Tibial artery (tissue), 4 donors: ENCODE measurements around the gene MYBL2.
"Not testable (repeated sequence)": the region's sequence is repeated elsewhere in the genome, so short reads cannot be mapped to it uniquely, and the experiment has no call there.

Experiments
- DNase-seq, 2 donors: peaks; one replicate each; pipeline ENCODE4 v3.0.0-alpha.2; 2019
- H3K27ac ChIP-seq, 2 donors: fragments of 200-600 bp; sonication (generic) in 1 of 2; 1 replicate in 1 of 2; 2 replicates in 1 of 2; pipeline ENCODE4 v1.5.1; 2018 to 2019; ENCODE audit warnings: mild to moderate bottlenecking in 1 of 2
- H3K27me3 ChIP-seq, 2 donors: fragments of 200-600 bp; sonication (generic) in 1 of 2; one replicate each; pipeline versions ENCODE4 v1.5.1 to v1.6.0; 2016 to 2019
- H3K36me3 ChIP-seq, 3 donors: fragments of 200-600 bp; sonication (generic) in 2 of 3; one replicate each; pipeline ENCODE4 v1.5.1; 2016 to 2019; ENCODE audit warnings: mild to moderate bottlenecking in 2 of 3
- H3K4me1 ChIP-seq, 4 donors: fragments of 200-600 bp; sonication (generic) in 2 of 4; 1 replicate in 3 of 4; 2 replicates in 1 of 4; pipeline ENCODE4 v1.5.1; 2016 to 2019
- H3K4me3 ChIP-seq, 2 donors: fragments of 200-600 bp; sonication (generic) in 1 of 2; 1 replicate in 1 of 2; 2 replicates in 1 of 2; pipeline ENCODE4 v1.5.1; 2018 to 2019; ENCODE audit warnings: mild to moderate bottlenecking in 2 of 2
- H3K9me3 ChIP-seq, 3 donors: fragments of 200-600 bp; sonication (generic) in 1 of 3; one replicate each; pipeline ENCODE4 v1.5.1; 2016 to 2019
- CTCF ChIP-seq, 2 experiments: fragments of 200-600 bp in 1 of 2; fragments of 450-650 bp in 1 of 2; IDR thresholded peaks; one replicate each; pipeline ENCODE4 v1.5.1; 2017 to 2019; ENCODE audit warnings: antibody characterized with exemption in 2 of 2, mild to moderate bottlenecking in 1 of 2, moderate library complexity in 1 of 2
- intact Hi-C: fragments of 100-400 bp; cut with DNase I; formaldehyde crosslinking; loops from one replicate; pipeline ENCODE4 v1.15.0; 2023; ENCODE audit warnings: low total_unique reads

Gene MYBL2

DNA sequence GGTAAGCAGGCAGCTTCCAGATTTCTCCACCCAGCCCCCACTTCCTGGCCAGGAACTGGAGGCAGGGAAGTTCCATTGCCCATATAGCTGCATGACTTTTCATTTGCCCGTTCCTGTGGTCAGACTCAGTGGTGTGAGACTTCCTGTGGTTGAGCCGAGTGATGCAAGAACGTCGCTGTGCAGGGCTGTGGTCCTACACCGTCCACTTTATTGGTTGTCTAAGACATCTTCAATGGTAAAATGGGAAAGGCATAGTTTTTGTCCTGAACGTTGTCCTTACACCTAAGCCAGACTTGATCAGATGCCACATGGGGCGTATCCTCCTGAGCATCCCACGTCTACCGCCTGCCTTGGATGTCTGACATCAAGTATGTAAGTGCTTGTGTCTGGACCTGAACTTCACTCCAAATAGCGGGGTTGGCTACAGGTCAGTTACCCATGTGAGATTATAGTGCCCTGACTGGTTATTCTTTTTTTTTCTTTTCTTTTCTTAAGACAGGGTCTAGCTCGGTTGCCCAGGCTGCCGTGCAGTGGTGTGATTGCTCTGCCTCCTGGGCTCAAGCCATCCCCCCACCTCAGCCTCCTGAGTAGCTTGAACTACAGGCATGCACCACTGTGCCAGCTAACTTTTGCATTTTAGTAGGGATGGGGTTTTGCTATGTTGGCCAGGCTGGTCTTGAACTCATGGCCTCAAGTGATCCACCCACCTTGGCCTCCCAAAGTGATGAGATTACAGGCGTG is 85.8 kb downstream of the MYBL2 start:
- H3K27me3 ChIP-seq = peaks cover 0 to 27% of the 10 kb centered on the region in 2 donors
- intact Hi-C loops = no loop called here
- peaks cover 0 to 5% (median 0%) of the 10 kb centered on the region in 4 donors for H3K4me1 ChIP-seq
- H3K36me3 ChIP-seq = no peaks in the 10 kb centered on the region
- DNase-seq = no peak
- no peak for TF ChIP-seq CTCF (IDR thresholded peaks at IDR 0.05)
- H3K4me3 ChIP-seq = no peak overlapping the region
- no peaks in the 10 kb centered on the region for H3K9me3 ChIP-seq
- H3K27ac ChIP-seq = no peak overlapping the region

DNA sequence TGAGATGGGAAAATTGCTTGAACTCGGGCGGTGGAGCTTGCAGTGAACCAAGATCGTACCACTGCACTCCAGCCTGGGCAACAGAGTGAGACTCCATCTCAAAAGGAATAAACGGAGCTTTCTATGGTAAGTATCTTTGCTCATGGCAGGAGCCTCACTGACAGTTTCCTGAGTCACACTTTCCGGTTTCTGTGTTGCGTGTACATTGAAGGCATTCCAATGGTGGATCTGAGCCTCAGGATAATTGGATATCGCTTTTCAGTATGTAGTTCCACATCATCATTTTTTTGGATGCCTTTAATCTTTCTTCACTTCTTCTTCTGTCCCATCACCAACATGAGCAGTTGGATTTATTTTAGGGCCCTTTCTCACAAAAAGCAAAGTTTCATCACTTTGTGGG is 88.5 kb downstream of the MYBL2 start:
- H3K4me1 ChIP-seq = no peaks in the 10 kb centered on the region
- H3K27me3 ChIP-seq = peaks cover 0 to 7% of the 10 kb centered on the region in 2 donors
- H3K27ac ChIP-seq = no peak overlapping the region
- intact Hi-C loops = no loop called here
- no peak for DNase-seq
- no peak overlapping the region for H3K4me3 ChIP-seq
- H3K36me3 ChIP-seq = no peaks in the 10 kb centered on the region
- no peak for TF ChIP-seq CTCF (IDR thresholded peaks at IDR 0.05)
- H3K9me3 ChIP-seq = no peaks in the 10 kb centered on the region

GRCh38 chr20:43755851-43756250 is 88.9 kb downstream of the MYBL2 start:
- Histone ChIP-seq H3K9me3 (no peaks in the 10 kb centered on the region), H3K36me3 (no peaks in the 10 kb centered on the region), H3K27ac (no peak overlapping the region), H3K27me3 (peaks cover 0 to 6% of the 10 kb centered on the region in 2 donors), H3K4me1 (no peaks in the 10 kb centered on the region), H3K4me3 (no peak overlapping the region)
- no peak for DNase-seq
- intact Hi-C loops = no loop called here
- no peak for TF ChIP-seq CTCF (IDR thresholded peaks at IDR 0.05)

- H3K36me3 ChIP-seq, H3K4me1 ChIP-seq, H3K4me3 ChIP-seq, intact Hi-C loops, DNase-seq, H3K27me3 ChIP-seq, H3K9me3 ChIP-seq, H3K27ac ChIP-seq: not testable (repeated sequence)
These were observed 91.0 kb downstream of the MYBL2 start for GRCh38 chr20:43757888-43758287.

DNA sequence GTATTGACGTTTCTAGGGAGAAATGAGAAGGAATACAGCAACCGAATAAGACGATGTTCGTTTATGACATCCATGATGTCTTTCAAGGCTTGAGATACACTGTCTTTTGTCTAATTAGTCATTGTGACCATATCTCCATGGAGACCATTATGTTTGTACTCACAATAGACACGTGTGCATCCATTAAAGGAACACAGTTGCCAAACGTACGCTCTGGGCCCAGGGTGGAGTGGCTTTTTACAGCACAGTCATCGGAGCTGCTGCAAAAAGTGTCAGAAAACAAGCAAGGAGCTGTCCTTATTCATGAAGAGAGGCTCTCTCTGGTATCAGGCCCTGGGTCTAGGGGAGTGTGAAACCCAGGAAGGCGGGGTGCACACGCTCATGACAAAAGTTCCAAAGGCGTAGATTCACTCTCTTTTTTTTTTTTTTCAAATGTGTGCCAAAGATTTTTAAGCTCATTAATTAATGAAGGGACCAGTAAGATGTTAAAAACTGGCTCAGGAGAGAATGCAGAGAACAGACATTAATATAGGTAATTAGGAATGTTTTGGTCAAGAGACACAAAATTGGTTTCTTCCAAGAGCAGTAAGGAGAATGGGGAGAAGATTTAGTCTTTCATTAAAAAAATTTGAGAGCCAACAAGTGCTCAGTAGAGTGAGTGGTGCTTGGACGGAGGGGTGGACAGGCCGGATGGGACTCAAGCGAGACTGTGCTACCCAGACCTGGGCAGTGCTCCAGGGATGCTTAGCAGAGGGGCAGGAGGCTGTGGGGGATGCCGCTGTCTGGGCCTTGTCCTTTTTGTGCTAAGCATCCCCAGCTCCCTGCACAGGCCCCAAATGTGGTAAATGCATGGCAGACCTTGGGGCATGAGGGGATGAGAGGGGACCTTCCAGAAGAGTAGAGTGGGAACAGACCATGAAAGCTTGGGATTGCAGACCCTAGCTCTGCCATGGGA is 94.7 kb downstream of the MYBL2 start:
- intact Hi-C loops = no loop called here
- Histone ChIP-seq H3K27me3 (peaks cover 0 to 20% of the 10 kb centered on the region in 2 donors), H3K27ac (no peak overlapping the region), H3K4me1 (peaks cover 0 to 5% (median 0%) of the 10 kb centered on the region in 4 donors), H3K4me3 (no peak overlapping the region), H3K36me3 (no peaks in the 10 kb centered on the region), H3K9me3 (no peaks in the 10 kb centered on the region)
- no peak for TF ChIP-seq CTCF (IDR thresholded peaks at IDR 0.05)
- no peak for DNase-seq

DNA sequence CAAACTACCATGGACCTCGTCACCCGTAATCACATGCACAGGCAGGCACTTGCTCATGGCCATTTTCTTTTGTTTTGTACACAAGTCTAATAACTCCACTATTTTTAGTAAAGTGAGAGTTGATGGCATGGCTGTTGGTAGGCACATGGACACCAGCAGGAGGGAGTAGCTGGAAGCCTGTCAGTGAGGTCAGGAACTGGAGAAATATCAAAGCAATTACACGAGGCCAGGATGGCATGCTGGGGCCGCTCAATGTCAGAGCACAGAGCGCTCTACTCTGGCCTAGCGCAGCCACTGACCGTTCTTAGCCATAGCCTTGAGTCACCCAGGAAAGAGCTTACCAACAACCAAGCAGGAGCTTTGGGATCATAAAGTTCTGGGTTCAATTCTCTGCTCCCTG is 96.0 kb downstream of the MYBL2 start:
- intact Hi-C loops = no loop called here
- no peak overlapping the region for H3K4me3 ChIP-seq
- TF ChIP-seq CTCF (IDR thresholded peaks at IDR 0.05) = no peak
- DNase-seq = no peak
- peaks cover 0 to 24% of the 10 kb centered on the region in 2 donors for H3K27me3 ChIP-seq
- no peaks in the 10 kb centered on the region for H3K9me3 ChIP-seq
- H3K36me3 ChIP-seq = no peaks in the 10 kb centered on the region
- no peak overlapping the region for H3K27ac ChIP-seq
- H3K4me1 ChIP-seq = peaks cover 0 to 5% (median 0%) of the 10 kb centered on the region in 4 donors
